GM12878 (cell line): ENCODE results near the gene TMSB10. TPM values are rescaled to one million over a fixed set of nuclear protein-coding genes. Genes with fewer than 3 reads are reported as not detected.

Experiments
- BMI1 ChIP-seq: fragments of 450-650 bp; IDR thresholded peaks from 2 replicates; pipeline ENCODE4 v1.6.1; 2016; ENCODE audit warnings: mild to moderate bottlenecking, moderate library complexity, borderline replicate concordance
- CBX3 ChIP-seq: fragments of 200-600 bp; sonication (generic); IDR thresholded peaks from 2 replicates; pipeline ENCODE4 v1.6.1; 2016; ENCODE audit warnings: low read depth, borderline replicate concordance
- CBX5 ChIP-seq: sonication (generic); IDR thresholded peaks from 2 replicates; pipeline ENCODE4 v1.6.1; 2016; ENCODE audit warnings: low read depth, moderate library complexity, mild to moderate bottlenecking, inconsistent platforms
- EGR1 ChIP-seq, 2 experiments: IDR thresholded peaks; 1 replicate in 1 of 2; 2 replicates in 1 of 2; pipeline ENCODE4 v1.6.1; 2011 to 2012; ENCODE audit warnings: low read depth in 2 of 2, low read length in 2 of 2, borderline replicate concordance in 1 of 2, mild to moderate bottlenecking in 1 of 2, moderate library complexity in 1 of 2
- FOXK2 ChIP-seq: fragments of 450-650 bp; IDR thresholded peaks from 2 replicates; pipeline ENCODE4 v1.6.1; 2017; ENCODE audit warnings: mild to moderate bottlenecking, moderate library complexity
- KDM1A ChIP-seq: fragments of 200-600 bp; sonication (generic); IDR thresholded peaks from 2 replicates; pipeline ENCODE4 v1.6.1; 2016; ENCODE audit warnings: borderline replicate concordance
- PAX8 ChIP-seq: fragments of 450-650 bp; IDR thresholded peaks from 2 replicates; pipeline ENCODE4 v1.6.1; 2017; ENCODE audit warnings: mild to moderate bottlenecking, moderate library complexity
- RAD21 ChIP-seq: IDR thresholded peaks from 2 replicates; pipeline ENCODE4 v1.6.1; 2011; ENCODE audit warnings: mild to moderate bottlenecking, low read depth, low read length, moderate library complexity; ENCODE audit not compliant: insufficient read depth
- RAD51 ChIP-seq: fragments of 450-650 bp; IDR thresholded peaks from 2 replicates; pipeline ENCODE4 v1.6.1; 2016; ENCODE audit warnings: moderate library complexity, mild to moderate bottlenecking, inconsistent platforms
- RELA ChIP-seq: fragments of 450-650 bp; IDR thresholded peaks from 2 replicates; pipeline ENCODE4 v1.8.0; 2014; ENCODE audit warnings: borderline replicate concordance; ENCODE audit not compliant: partially characterized antibody
- SKIL ChIP-seq: fragments of 450-650 bp; IDR thresholded peaks from 2 replicates; pipeline ENCODE4 v1.6.1; 2017; ENCODE audit warnings: mild to moderate bottlenecking, low read depth, inconsistent platforms; ENCODE audit not compliant: poor library complexity, severe bottlenecking
- SMAD1 ChIP-seq: fragments of 450-650 bp; IDR thresholded peaks from 2 replicates; pipeline ENCODE4 v1.6.1; 2018; ENCODE audit warnings: mild to moderate bottlenecking, low read depth; ENCODE audit not compliant: partially characterized antibody
- SPI1 ChIP-seq: IDR thresholded peaks from 2 replicates; pipeline ENCODE4 v1.6.1; 2011; ENCODE audit warnings: low read depth, mild to moderate bottlenecking, low read length, moderate library complexity, borderline replicate concordance; ENCODE audit not compliant: insufficient read depth
- YBX1 ChIP-seq: fragments of 450-650 bp; IDR thresholded peaks from 2 replicates; pipeline ENCODE4 v1.6.1; 2016; ENCODE audit warnings: antibody characterized with exemption
- YY1 ChIP-seq: IDR thresholded peaks from 2 replicates; pipeline ENCODE4 v1.6.1; 2011; ENCODE audit warnings: low read depth, mild to moderate bottlenecking, low read length
- ZNF207 ChIP-seq: fragments of 450-650 bp; IDR thresholded peaks from 2 replicates; pipeline ENCODE4 v1.6.1; 2014; ENCODE audit warnings: antibody characterized with exemption, mild to moderate bottlenecking, borderline replicate concordance
- ZSCAN29 ChIP-seq: fragments of 450-650 bp; IDR thresholded peaks from 2 replicates; pipeline ENCODE4 v1.6.1; 2017; ENCODE audit warnings: mild to moderate bottlenecking, moderate library complexity
- polyA plus RNA-seq, 11 experiments: library from polyadenylated mRNA; depleted of rRNA in 4 of 11; unstranded in 6 of 11; stranded (reverse) in 5 of 11; fragments of >200 nt; fragmentation: Nextera tagmentation in 4 of 11; fragmentation: Illumina TruSeq in 1 of 11; extraction: Ambion mirVana in 4 of 11; extraction: Trizol in 1 of 11; gene quantifications; 1 replicate in 1 of 11; 2 replicates in 10 of 11; pipeline versions ENCODE4 v1.2.1 to v1.2.3, GENCODE V29; 2011 to 2016; ENCODE audit warnings: inconsistent platforms in 2 of 11, missing spikeins in 2 of 11, low read depth in 1 of 11
- total RNA-seq, 4 experiments: library from RNA; depleted of rRNA in 3 of 4; stranded (reverse); fragments of >200 nt in 3 of 4; fragmentation: Illumina TruSeq in 1 of 4; extraction: Trizol in 1 of 4; gene quantifications; 2 replicates each; pipeline versions ENCODE4 v1.2.1 to v1.2.3, GENCODE V29; 2013 to 2021
- TF ChIP-seq, protein P1 (sequence below): IDR thresholded peaks from 2 replicates; pipeline ENCODE4 v1.6.1; 2011; ENCODE audit warnings: mild to moderate bottlenecking, low read depth, low read length, moderate library complexity; ENCODE audit not compliant: insufficient replicate concordance
- TF ChIP-seq, protein P2 (sequence below): fragments of 450-650 bp; formaldehyde crosslinking; IDR thresholded peaks from 2 replicates; pipeline ENCODE4 v1.4.0; 2022; ENCODE audit warnings: mild to moderate bottlenecking, moderate library complexity
- TF ChIP-seq, protein P3 (sequence below): fragments of 450-650 bp; IDR thresholded peaks from 2 replicates; pipeline ENCODE4 v1.6.1; 2017; ENCODE audit warnings: mild to moderate bottlenecking, moderate library complexity

TMSB10 gene
- total and polyA plus RNA-seq, 10 of the 15 experiments (the other 5 are each of a cell fraction or from before 2014, with no cell fraction given) = 1,406 to 4,860 (median 3,381) TPM

GRCh38 chr2:84939426-84940087 lies 34.1 kb downstream of the TMSB10 start (continued):
- TF ChIP-seq, protein P1, sequence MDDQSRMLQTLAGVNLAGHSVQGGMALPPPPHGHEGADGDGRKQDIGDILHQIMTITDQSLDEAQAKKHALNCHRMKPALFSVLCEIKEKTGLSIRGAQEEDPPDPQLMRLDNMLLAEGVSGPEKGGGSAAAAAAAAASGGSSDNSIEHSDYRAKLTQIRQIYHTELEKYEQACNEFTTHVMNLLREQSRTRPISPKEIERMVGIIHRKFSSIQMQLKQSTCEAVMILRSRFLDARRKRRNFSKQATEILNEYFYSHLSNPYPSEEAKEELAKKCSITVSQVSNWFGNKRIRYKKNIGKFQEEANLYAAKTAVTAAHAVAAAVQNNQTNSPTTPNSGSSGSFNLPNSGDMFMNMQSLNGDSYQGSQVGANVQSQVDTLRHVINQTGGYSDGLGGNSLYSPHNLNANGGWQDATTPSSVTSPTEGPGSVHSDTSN = no peak
- peak; percentile 79 for TF ChIP-seq SMAD1
- TF ChIP-seq, protein P2, sequence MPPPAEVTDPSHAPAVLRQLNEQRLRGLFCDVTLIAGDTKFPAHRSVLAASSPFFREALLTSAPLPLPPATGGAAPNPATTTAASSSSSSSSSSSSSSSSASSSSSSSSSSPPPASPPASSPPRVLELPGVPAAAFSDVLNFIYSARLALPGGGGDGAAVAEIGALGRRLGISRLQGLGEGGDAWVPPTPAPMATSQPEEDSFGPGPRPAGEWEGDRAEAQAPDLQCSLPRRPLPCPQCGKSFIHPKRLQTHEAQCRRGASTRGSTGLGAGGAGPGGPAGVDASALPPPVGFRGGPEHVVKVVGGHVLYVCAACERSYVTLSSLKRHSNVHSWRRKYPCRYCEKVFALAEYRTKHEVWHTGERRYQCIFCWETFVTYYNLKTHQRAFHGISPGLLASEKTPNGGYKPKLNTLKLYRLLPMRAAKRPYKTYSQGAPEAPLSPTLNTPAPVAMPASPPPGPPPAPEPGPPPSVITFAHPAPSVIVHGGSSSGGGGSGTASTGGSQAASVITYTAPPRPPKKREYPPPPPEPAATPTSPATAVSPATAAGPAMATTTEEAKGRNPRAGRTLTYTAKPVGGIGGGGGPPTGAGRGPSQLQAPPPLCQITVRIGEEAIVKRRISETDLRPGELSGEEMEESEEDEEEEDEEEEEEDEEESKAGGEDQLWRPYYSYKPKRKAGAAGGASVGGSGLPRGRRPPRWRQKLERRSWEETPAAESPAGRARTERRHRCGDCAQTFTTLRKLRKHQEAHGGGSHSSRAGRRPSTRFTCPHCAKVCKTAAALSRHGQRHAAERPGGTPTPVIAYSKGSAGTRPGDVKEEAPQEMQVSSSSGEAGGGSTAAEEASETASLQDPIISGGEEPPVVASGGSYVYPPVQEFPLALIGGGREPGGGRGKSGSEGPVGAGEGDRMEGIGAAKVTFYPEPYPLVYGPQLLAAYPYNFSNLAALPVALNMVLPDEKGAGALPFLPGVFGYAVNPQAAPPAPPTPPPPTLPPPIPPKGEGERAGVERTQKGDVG = no peak
- peak; percentile 97 for TF ChIP-seq RELA
- TF ChIP-seq ZSCAN29 = no peak
- TF ChIP-seq CBX5 = peak; percentile 96
- no peak for TF ChIP-seq EGR1 (IDR thresholded peaks at IDR 0.05; ENCODE audit: borderline replicate concordance in 1 of 2, low read depth in 2 of 2, low read length in 2 of 2)
- peak; percentile 93 for TF ChIP-seq RAD51
- no peak for TF ChIP-seq FOXK2
- TF ChIP-seq YBX1 = no peak
- peak; percentile 73 for TF ChIP-seq YY1
- no peak for TF ChIP-seq ZNF207
- TF ChIP-seq, protein P3, sequence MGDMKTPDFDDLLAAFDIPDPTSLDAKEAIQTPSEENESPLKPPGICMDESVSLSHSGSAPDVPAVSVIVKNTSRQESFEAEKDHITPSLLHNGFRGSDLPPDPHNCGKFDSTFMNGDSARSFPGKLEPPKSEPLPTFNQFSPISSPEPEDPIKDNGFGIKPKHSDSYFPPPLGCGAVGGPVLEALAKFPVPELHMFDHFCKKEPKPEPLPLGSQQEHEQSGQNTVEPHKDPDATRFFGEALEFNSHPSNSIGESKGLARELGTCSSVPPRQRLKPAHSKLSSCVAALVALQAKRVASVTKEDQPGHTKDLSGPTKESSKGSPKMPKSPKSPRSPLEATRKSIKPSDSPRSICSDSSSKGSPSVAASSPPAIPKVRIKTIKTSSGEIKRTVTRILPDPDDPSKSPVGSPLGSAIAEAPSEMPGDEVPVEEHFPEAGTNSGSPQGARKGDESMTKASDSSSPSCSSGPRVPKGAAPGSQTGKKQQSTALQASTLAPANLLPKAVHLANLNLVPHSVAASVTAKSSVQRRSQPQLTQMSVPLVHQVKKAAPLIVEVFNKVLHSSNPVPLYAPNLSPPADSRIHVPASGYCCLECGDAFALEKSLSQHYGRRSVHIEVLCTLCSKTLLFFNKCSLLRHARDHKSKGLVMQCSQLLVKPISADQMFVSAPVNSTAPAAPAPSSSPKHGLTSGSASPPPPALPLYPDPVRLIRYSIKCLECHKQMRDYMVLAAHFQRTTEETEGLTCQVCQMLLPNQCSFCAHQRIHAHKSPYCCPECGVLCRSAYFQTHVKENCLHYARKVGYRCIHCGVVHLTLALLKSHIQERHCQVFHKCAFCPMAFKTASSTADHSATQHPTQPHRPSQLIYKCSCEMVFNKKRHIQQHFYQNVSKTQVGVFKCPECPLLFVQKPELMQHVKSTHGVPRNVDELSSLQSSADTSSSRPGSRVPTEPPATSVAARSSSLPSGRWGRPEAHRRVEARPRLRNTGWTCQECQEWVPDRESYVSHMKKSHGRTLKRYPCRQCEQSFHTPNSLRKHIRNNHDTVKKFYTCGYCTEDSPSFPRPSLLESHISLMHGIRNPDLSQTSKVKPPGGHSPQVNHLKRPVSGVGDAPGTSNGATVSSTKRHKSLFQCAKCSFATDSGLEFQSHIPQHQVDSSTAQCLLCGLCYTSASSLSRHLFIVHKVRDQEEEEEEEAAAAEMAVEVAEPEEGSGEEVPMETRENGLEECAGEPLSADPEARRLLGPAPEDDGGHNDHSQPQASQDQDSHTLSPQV = no peak
- peak; percentile 15; the same call in 1 of the 2 replicates for TF ChIP-seq SPI1
- no peak for TF ChIP-seq CBX3
- TF ChIP-seq BMI1 = no peak
- no peak for TF ChIP-seq PAX8
- TF ChIP-seq KDM1A = no peak
- TF ChIP-seq RAD21 = peak; percentile 13; the same call in 1 of the 2 replicates
- TF ChIP-seq SKIL = no peak
